H1 (cell line): Measurements from ENCODE around the gene ZDHHC19. TPM values are rescaled to one million over a fixed set of nuclear protein-coding genes. Genes with fewer than 3 reads are reported as not detected.

Experiments used
- CTCF ChIA-PET: fragments of 300-600 bp; sonication (Branson Sonifier 250); formaldehyde crosslinking; loops from one replicate; lab custom pipeline; 2021; ENCODE audit not compliant: partially characterized antibody; lab: Charles Lee
- POLR2A ChIA-PET: fragments of 300-600 bp; sonication (Branson Sonifier 250); formaldehyde crosslinking; loops from one replicate; lab custom pipeline; 2021; ENCODE audit warnings: inconsistent platforms; ENCODE audit not compliant: partially characterized antibody; lab: Charles Lee
- DNase-seq, 2 experiments: peaks; one replicate each; pipeline versions ENCODE4 v3.0.0 to v3.0.0-alpha.2; 2010 to 2022; ENCODE audit warnings: low spot score in 2 of 2, low read depth in 1 of 2, mixed read lengths in 1 of 2
- FAIRE-seq: peaks from 2 replicates; lab custom pipeline; 2011; peaks lifted over from hg19 to GRCh38; lab: Jason Lieb, UNC
- H2AFZ ChIP-seq: 2 replicates; pipeline ENCODE4 v1.8.1; 2012; ENCODE audit warnings: low read length, inconsistent platforms
- H2AK5ac ChIP-seq: 2 replicates; pipeline ENCODE4 v1.6.1; 2013; ENCODE audit warnings: low read depth, low read length
- H2BK120ac ChIP-seq: replicated peaks from 2 replicates; pipeline ENCODE3; 2013; ENCODE audit warnings: low read depth, low read length, inconsistent platforms
- H2BK12ac ChIP-seq: 2 replicates; pipeline ENCODE4 v1.6.1; 2013; ENCODE audit warnings: low read depth, low read length
- H2BK15ac ChIP-seq: 2 replicates; pipeline ENCODE4 v1.6.1; 2013; ENCODE audit warnings: low read length
- H2BK20ac ChIP-seq: 2 replicates; pipeline ENCODE4 v1.6.1; 2013; ENCODE audit warnings: low read length
- H2BK5ac ChIP-seq: 2 replicates; pipeline ENCODE4 v1.6.1; 2013; ENCODE audit warnings: low read depth, low read length
- H3K14ac ChIP-seq: 2 replicates; pipeline ENCODE4 v1.6.1; 2013; ENCODE audit warnings: inconsistent platforms; ENCODE audit not compliant: insufficient read length
- H3K18ac ChIP-seq: 2 replicates; pipeline ENCODE4 v1.6.1; 2013; ENCODE audit warnings: low read length; ENCODE audit errors: extremely low read depth
- H3K23ac ChIP-seq: 2 replicates; pipeline ENCODE4 v1.6.1; 2013; ENCODE audit warnings: inconsistent platforms; ENCODE audit not compliant: insufficient read length
- H3K23me2 ChIP-seq: 2 replicates; pipeline ENCODE4 v1.6.1; 2013; ENCODE audit warnings: low read depth, low read length
- H3K27ac ChIP-seq: 2 replicates; pipeline ENCODE4 v1.6.1; 2011; ENCODE audit warnings: low read depth, low read length, inconsistent platforms
- H3K27me3 ChIP-seq, 4 experiments: replicated peaks in 1 of 4; 1 replicate in 1 of 4; 2 replicates in 3 of 4; pipeline versions ENCODE4 v1.6.1 to v1.8.1; 2011 to 2013; ENCODE audit warnings: low read length in 3 of 4, mild to moderate bottlenecking in 3 of 4, inconsistent platforms in 2 of 4, mixed read lengths in 2 of 4, moderate library complexity in 1 of 4; ENCODE audit not compliant: control insufficient read depth in 3 of 4, insufficient read depth in 3 of 4; ENCODE audit errors: extremely low read depth in 1 of 4
- H3K36me3 ChIP-seq, 4 experiments: 2 replicates each; pipeline versions ENCODE4 v1.6.1 to v1.8.1; 2011 to 2013; ENCODE audit warnings: mild to moderate bottlenecking in 4 of 4, low read length in 3 of 4, moderate library complexity in 2 of 4, control low read depth in 1 of 4, inconsistent platforms in 1 of 4; ENCODE audit not compliant: insufficient read depth in 4 of 4, control insufficient read depth in 2 of 4
- H3K4ac ChIP-seq: replicated peaks from 2 replicates; pipeline ENCODE3; 2013; ENCODE audit warnings: low read length, low read depth, mixed read lengths, inconsistent platforms; ENCODE audit not compliant: insufficient read length
- H3K4me1 ChIP-seq, 4 experiments: replicated peaks in 1 of 4; 1 replicate in 1 of 4; 2 replicates in 3 of 4; pipeline versions ENCODE4 v1.6.1 to v1.8.1; 2011 to 2013; ENCODE audit warnings: low read length in 3 of 4, inconsistent platforms in 2 of 4, mixed read lengths in 1 of 4; ENCODE audit not compliant: insufficient read depth in 4 of 4, control insufficient read depth in 3 of 4
- H3K4me2 ChIP-seq, 2 experiments: 2 replicates each; pipeline versions ENCODE4 v1.6.1 to v1.8.1; 2011 to 2013; ENCODE audit warnings: low read depth in 2 of 2, low read length in 2 of 2, control low read depth in 1 of 2, inconsistent platforms in 1 of 2, mild to moderate bottlenecking in 1 of 2; ENCODE audit not compliant: insufficient read depth in 1 of 2
- H3K4me3 ChIP-seq, 4 experiments: fragments of 200-600, 300-600 bp in 1 of 4; sonication (generic), shearing (Covaris generic), sonication (Bioruptor Twin) in 1 of 4; 2 replicates each; pipeline versions ENCODE4 v1.5.1 to v1.8.1; 2011 to 2016; ENCODE audit warnings: low read length in 4 of 4, low read depth in 3 of 4, control low read depth in 2 of 4, inconsistent platforms in 2 of 4, mild to moderate bottlenecking in 2 of 4, mixed read lengths in 1 of 4, moderate library complexity in 1 of 4; ENCODE audit not compliant: insufficient read depth in 2 of 4; ENCODE audit errors: extremely low read depth in 1 of 4
- H3K56ac ChIP-seq: replicated peaks from 2 replicates; pipeline ENCODE3; 2013; ENCODE audit warnings: low read depth, mild to moderate bottlenecking, mixed read lengths, low read length, inconsistent platforms; ENCODE audit not compliant: insufficient read length
- H3K79me1 ChIP-seq: 2 replicates; pipeline ENCODE4 v1.6.1; 2013; ENCODE audit warnings: low read depth, low read length, control low read depth
- H3K79me2 ChIP-seq, 2 experiments: 2 replicates each; pipeline versions ENCODE4 v1.6.1 to v1.8.1; 2012 to 2013; ENCODE audit warnings: low read length in 2 of 2, mild to moderate bottlenecking in 2 of 2, inconsistent platforms in 1 of 2; ENCODE audit not compliant: insufficient read depth in 2 of 2, control insufficient read depth in 1 of 2
- H3K9ac ChIP-seq, 4 experiments: replicated peaks in 1 of 4; 1 replicate in 1 of 4; 2 replicates in 3 of 4; pipeline versions ENCODE4 v1.6.1 to v1.8.1; 2011 to 2013; ENCODE audit warnings: low read depth in 3 of 4, low read length in 3 of 4, control low read depth in 2 of 4, mild to moderate bottlenecking in 2 of 4, moderate library complexity in 2 of 4, inconsistent platforms in 1 of 4; ENCODE audit errors: extremely low read depth in 1 of 4
- H3K9me3 ChIP-seq, 2 experiments: 2 replicates each; pipeline versions ENCODE4 v1.6.1 to v1.8.1; 2012 to 2013; ENCODE audit warnings: mild to moderate bottlenecking in 2 of 2, moderate library complexity in 2 of 2, control low read depth in 1 of 2, inconsistent platforms in 1 of 2, low read depth in 1 of 2, low read length in 1 of 2, mixed read lengths in 1 of 2; ENCODE audit not compliant: insufficient read depth in 2 of 2
- H4K20me1 ChIP-seq, 2 experiments: replicated peaks in 1 of 2; 2 replicates each; pipeline versions ENCODE3 to v1.8.1; 2011 to 2013; ENCODE audit warnings: inconsistent platforms in 2 of 2, low read length in 2 of 2, mild to moderate bottlenecking in 1 of 2; ENCODE audit not compliant: insufficient read depth in 2 of 2, control insufficient read depth in 1 of 2
- H4K5ac ChIP-seq: 2 replicates; pipeline ENCODE4 v1.6.1; 2013; ENCODE audit warnings: low read length, low read depth, mixed read lengths, inconsistent platforms; ENCODE audit not compliant: insufficient read length
- H4K8ac ChIP-seq: 2 replicates; pipeline ENCODE4 v1.8.0; 2013; ENCODE audit warnings: mild to moderate bottlenecking, moderate library complexity, low read length, inconsistent platforms; ENCODE audit not compliant: insufficient read depth; ENCODE audit errors: extremely low read depth
- H4K91ac ChIP-seq: replicated peaks from 2 replicates; pipeline ENCODE3; 2013; ENCODE audit warnings: low read length, mixed read lengths, inconsistent platforms; ENCODE audit not compliant: insufficient read length
- CHD2 ChIP-seq: IDR thresholded peaks from 2 replicates; pipeline ENCODE4 v1.6.1; 2012; ENCODE audit warnings: low read length, improper control_type of control experiment
- EGR1 ChIP-seq: IDR thresholded peaks from 2 replicates; pipeline ENCODE4 v1.6.1; 2011; ENCODE audit warnings: low read depth, low read length, borderline replicate concordance
- EP300 ChIP-seq, 2 experiments: IDR thresholded peaks; 1 replicate in 1 of 2; 2 replicates in 1 of 2; pipeline ENCODE4 v1.6.1; 2011 to 2012; ENCODE audit warnings: low read depth in 2 of 2, low read length in 2 of 2, mild to moderate bottlenecking in 2 of 2, borderline replicate concordance in 1 of 2, inconsistent platforms in 1 of 2, moderate library complexity in 1 of 2
- KDM1A ChIP-seq: fragments of 200-600, 300-600 bp; sonication (generic); IDR thresholded peaks from 2 replicates; pipeline ENCODE4 v1.7.1; 2016; ENCODE audit warnings: mild to moderate bottlenecking, low read length, borderline replicate concordance
- POU5F1 ChIP-seq: IDR thresholded peaks from 2 replicates; pipeline ENCODE4 v1.6.1; 2011; ENCODE audit warnings: low read depth, mild to moderate bottlenecking, low read length, moderate library complexity
- SUZ12 ChIP-seq: fragments of 200-600 bp; sonication (generic); IDR thresholded peaks from 2 replicates; pipeline ENCODE4 v1.6.1; 2012; ENCODE audit warnings: mild to moderate bottlenecking, inconsistent platforms, low read length, moderate library complexity, mixed read lengths
- WGBS, 2 experiments: shearing (Covaris generic) in 1 of 2; methylation state at CpG; one replicate each; pipeline versions ENCODE4 v1.1.6 to v1.1.7; 2013 to 2015; ENCODE audit warnings: low lambda C conversion rate in 2 of 2, mixed read lengths in 2 of 2, inconsistent platforms in 1 of 2, low coverage in 1 of 2, missing lambda C conversion rate in 1 of 2; ENCODE audit not compliant: insufficient replicate concordance in 2 of 2, insufficient coverage in 1 of 2, insufficient read length in 1 of 2; ENCODE audit errors: extremely low coverage in 1 of 2, missing lambda C conversion rate in 1 of 2; 5-methylcytosine and 5-hydroxymethylcytosine counted together
- polyA plus RNA-seq, 7 experiments: library from polyadenylated mRNA; depleted of rRNA in 3 of 7; stranded (reverse) in 5 of 7; unstranded in 2 of 7; fragments of >200 nt in 5 of 7; fragments of 200-250 nt in 2 of 7; gene quantifications; 1 replicate in 5 of 7; 2 replicates in 1 of 7; 4 replicates in 1 of 7; pipeline versions ENCODE4 v1.2.1 to v1.2.3, GENCODE V29; 2011 to 2013; ENCODE audit warnings: missing spikeins in 2 of 7, mixed read lengths in 2 of 7
- total RNA-seq: library from RNA; stranded (reverse); fragmentation: NEBNext Ultra II Directional; extraction: Animal tissue kit (Norgen Biotek cat#: 25700); gene quantifications from 2 replicates; pipeline ENCODE4 v1.2.1, GENCODE V29; 2021

The ZDHHC19 gene
- total and polyA plus RNA-seq, 2 of the 8 experiments (the other 6 are each of a cell fraction or from before 2014, with no cell fraction given): 2.5 to 4.1 TPM

DNA sequence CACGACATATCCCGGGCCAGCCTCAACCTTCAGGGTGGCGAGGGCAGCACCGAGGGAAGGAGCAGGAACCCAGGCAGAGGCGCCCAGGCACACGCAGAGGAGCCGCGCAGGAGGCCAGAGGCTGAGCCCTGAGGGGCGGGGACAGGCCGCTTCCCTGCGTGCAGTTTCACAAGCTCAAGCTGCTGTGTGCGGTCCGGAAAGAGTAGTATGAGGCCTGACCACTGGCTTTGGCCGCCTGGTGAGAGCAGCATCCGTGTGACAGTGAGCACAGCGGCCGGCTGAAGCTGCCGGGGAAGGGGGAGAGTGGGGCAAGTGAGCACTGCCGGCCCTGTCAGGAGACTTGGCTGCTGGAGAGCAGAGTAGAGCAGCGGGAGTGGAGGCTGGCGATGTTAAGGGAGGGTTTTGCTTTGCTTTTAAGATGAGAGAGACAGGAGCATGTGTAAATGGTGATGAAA is 8.7 kb downstream of the ZDHHC19 start:
- Histone ChIP-seq H3K4me3 (no peak overlapping the region), H3K27ac (no peak overlapping the region)

More for the DNA sequence above, 8.7 kb downstream of the ZDHHC19 start:
- ChIA-PET CTCF (interaction anchor here (1.1 to 1.5 kb wide), 2 partner anchors 130 to 132 kb away, joined by 3 to 11 read pairs; no protein-coding TSS in a partner anchor), POLR2A (no interaction called here)
- Histone ChIP-seq H3K56ac (no peak overlapping the region), H3K79me1 (no peaks in the 10 kb centered on the region), H3K4me1 (peaks cover 0 to 6% (median 0%) of the 10 kb centered on the region in 4 experiments; a peak in 2 of 7 replicates), H3K14ac (no peak overlapping the region), H2BK5ac (no peak overlapping the region), H3K23ac (no peak overlapping the region), H2AK5ac (no peak overlapping the region), H3K9ac (no peak overlapping the region), H2BK20ac (no peak overlapping the region), H3K18ac (no peak overlapping the region), H3K27me3 (peaks cover 0 to 7% (median 6%) of the 10 kb centered on the region in 4 experiments; a peak in 5 of 7 replicates), H4K20me1 (no peaks in the 10 kb centered on the region), H4K8ac (peak overlapping the region; percentile 51; the same call in 1 of the 2 replicates), H3K36me3 (no peaks in the 10 kb centered on the region), H2BK12ac (0 out of 2 replicates have a peak overlapping the region, but pooled peaks have one; percentile 27), H2BK120ac (no peak overlapping the region), H3K9me3 (no peaks in the 10 kb centered on the region), H4K91ac (no peak overlapping the region), H3K23me2 (no peaks in the 10 kb centered on the region), H2AFZ (no peak overlapping the region), H4K5ac (peak overlapping the region; percentile 5), H3K79me2 (no peaks in the 10 kb centered on the region), H2BK15ac (no peak overlapping the region), H3K4me2 (no peak overlapping the region), H3K4ac (no peak overlapping the region)
- DNase-seq (no peak), FAIRE-seq (no peak)
- TF ChIP-seq SUZ12: no peak
- TF ChIP-seq CHD2: no peak
- no peak for TF ChIP-seq KDM1A
- no peak for TF ChIP-seq POU5F1
- no peak for TF ChIP-seq EGR1
- TF ChIP-seq EP300 (IDR thresholded peaks at IDR 0.05; ENCODE audit: borderline replicate concordance in 1 of 2, low read depth in 2 of 2, low read length in 2 of 2): no peak
- 93% methylated on average over 19 of the region's 21 CpGs; no CpG with 5 or more reads in 1 of the 2 experiments for WGBS, 2 experiments
